ENCODE results near the gene MYOF.

- TF ChIP-seq, protein P1, sequence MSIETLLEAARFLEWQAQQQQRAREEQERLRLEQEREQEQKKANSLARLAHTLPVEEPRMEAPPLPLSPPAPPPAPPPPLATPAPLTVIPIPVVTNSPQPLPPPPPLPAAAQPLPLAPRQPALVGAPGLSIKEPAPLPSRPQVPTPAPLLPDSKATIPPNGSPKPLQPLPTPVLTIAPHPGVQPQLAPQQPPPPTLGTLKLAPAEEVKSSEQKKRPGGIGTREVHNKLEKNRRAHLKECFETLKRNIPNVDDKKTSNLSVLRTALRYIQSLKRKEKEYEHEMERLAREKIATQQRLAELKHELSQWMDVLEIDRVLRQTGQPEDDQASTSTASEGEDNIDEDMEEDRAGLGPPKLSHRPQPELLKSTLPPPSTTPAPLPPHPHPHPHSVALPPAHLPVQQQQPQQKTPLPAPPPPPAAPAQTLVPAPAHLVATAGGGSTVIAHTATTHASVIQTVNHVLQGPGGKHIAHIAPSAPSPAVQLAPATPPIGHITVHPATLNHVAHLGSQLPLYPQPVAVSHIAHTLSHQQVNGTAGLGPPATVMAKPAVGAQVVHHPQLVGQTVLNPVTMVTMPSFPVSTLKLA (conservative IDR thresholded peaks at IDR 0.05) = no peak
- TF ChIP-seq, protein P2, sequence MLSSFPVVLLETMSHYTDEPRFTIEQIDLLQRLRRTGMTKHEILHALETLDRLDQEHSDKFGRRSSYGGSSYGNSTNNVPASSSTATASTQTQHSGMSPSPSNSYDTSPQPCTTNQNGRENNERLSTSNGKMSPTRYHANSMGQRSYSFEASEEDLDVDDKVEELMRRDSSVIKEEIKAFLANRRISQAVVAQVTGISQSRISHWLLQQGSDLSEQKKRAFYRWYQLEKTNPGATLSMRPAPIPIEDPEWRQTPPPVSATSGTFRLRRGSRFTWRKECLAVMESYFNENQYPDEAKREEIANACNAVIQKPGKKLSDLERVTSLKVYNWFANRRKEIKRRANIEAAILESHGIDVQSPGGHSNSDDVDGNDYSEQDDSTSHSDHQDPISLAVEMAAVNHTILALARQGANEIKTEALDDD (IDR thresholded peaks at IDR 0.05) = no peak
- no peak for TF ChIP-seq BMI1 (IDR thresholded peaks at IDR 0.05; ENCODE audit: low read length)
- no peak for TF ChIP-seq GATA2 (CRISPR knock-in tag; IDR thresholded peaks at IDR 0.05)
- TF ChIP-seq PHB (CRISPR knock-in tag; IDR thresholded peaks at IDR 0.05) = no peak
- TF ChIP-seq, protein P3, sequence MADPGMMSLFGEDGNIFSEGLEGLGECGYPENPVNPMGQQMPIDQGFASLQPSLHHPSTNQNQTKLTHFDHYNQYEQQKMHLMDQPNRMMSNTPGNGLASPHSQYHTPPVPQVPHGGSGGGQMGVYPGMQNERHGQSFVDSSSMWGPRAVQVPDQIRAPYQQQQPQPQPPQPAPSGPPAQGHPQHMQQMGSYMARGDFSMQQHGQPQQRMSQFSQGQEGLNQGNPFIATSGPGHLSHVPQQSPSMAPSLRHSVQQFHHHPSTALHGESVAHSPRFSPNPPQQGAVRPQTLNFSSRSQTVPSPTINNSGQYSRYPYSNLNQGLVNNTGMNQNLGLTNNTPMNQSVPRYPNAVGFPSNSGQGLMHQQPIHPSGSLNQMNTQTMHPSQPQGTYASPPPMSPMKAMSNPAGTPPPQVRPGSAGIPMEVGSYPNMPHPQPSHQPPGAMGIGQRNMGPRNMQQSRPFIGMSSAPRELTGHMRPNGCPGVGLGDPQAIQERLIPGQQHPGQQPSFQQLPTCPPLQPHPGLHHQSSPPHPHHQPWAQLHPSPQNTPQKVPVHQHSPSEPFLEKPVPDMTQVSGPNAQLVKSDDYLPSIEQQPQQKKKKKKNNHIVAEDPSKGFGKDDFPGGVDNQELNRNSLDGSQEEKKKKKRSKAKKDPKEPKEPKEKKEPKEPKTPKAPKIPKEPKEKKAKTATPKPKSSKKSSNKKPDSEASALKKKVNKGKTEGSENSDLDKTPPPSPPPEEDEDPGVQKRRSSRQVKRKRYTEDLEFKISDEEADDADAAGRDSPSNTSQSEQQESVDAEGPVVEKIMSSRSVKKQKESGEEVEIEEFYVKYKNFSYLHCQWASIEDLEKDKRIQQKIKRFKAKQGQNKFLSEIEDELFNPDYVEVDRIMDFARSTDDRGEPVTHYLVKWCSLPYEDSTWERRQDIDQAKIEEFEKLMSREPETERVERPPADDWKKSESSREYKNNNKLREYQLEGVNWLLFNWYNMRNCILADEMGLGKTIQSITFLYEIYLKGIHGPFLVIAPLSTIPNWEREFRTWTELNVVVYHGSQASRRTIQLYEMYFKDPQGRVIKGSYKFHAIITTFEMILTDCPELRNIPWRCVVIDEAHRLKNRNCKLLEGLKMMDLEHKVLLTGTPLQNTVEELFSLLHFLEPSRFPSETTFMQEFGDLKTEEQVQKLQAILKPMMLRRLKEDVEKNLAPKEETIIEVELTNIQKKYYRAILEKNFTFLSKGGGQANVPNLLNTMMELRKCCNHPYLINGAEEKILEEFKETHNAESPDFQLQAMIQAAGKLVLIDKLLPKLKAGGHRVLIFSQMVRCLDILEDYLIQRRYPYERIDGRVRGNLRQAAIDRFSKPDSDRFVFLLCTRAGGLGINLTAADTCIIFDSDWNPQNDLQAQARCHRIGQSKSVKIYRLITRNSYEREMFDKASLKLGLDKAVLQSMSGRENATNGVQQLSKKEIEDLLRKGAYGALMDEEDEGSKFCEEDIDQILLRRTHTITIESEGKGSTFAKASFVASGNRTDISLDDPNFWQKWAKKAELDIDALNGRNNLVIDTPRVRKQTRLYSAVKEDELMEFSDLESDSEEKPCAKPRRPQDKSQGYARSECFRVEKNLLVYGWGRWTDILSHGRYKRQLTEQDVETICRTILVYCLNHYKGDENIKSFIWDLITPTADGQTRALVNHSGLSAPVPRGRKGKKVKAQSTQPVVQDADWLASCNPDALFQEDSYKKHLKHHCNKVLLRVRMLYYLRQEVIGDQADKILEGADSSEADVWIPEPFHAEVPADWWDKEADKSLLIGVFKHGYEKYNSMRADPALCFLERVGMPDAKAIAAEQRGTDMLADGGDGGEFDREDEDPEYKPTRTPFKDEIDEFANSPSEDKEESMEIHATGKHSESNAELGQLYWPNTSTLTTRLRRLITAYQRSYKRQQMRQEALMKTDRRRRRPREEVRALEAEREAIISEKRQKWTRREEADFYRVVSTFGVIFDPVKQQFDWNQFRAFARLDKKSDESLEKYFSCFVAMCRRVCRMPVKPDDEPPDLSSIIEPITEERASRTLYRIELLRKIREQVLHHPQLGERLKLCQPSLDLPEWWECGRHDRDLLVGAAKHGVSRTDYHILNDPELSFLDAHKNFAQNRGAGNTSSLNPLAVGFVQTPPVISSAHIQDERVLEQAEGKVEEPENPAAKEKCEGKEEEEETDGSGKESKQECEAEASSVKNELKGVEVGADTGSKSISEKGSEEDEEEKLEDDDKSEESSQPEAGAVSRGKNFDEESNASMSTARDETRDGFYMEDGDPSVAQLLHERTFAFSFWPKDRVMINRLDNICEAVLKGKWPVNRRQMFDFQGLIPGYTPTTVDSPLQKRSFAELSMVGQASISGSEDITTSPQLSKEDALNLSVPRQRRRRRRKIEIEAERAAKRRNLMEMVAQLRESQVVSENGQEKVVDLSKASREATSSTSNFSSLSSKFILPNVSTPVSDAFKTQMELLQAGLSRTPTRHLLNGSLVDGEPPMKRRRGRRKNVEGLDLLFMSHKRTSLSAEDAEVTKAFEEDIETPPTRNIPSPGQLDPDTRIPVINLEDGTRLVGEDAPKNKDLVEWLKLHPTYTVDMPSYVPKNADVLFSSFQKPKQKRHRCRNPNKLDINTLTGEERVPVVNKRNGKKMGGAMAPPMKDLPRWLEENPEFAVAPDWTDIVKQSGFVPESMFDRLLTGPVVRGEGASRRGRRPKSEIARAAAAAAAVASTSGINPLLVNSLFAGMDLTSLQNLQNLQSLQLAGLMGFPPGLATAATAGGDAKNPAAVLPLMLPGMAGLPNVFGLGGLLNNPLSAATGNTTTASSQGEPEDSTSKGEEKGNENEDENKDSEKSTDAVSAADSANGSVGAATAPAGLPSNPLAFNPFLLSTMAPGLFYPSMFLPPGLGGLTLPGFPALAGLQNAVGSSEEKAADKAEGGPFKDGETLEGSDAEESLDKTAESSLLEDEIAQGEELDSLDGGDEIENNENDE (IDR thresholded peaks at IDR 0.05; ENCODE audit: low read depth, low read length) = no peak
- TF ChIP-seq RNF2 (IDR thresholded peaks at IDR 0.05) = no peak
- TF ChIP-seq MYC (IDR thresholded peaks at IDR 0.05; ENCODE audit: low read depth, low read length) = no peak
- TF ChIP-seq MYC (CRISPR knock-in tag; IDR thresholded peaks at IDR 0.05; ENCODE audit: borderline replicate concordance, low read depth) = no peak
- TF ChIP-seq, protein P4, sequence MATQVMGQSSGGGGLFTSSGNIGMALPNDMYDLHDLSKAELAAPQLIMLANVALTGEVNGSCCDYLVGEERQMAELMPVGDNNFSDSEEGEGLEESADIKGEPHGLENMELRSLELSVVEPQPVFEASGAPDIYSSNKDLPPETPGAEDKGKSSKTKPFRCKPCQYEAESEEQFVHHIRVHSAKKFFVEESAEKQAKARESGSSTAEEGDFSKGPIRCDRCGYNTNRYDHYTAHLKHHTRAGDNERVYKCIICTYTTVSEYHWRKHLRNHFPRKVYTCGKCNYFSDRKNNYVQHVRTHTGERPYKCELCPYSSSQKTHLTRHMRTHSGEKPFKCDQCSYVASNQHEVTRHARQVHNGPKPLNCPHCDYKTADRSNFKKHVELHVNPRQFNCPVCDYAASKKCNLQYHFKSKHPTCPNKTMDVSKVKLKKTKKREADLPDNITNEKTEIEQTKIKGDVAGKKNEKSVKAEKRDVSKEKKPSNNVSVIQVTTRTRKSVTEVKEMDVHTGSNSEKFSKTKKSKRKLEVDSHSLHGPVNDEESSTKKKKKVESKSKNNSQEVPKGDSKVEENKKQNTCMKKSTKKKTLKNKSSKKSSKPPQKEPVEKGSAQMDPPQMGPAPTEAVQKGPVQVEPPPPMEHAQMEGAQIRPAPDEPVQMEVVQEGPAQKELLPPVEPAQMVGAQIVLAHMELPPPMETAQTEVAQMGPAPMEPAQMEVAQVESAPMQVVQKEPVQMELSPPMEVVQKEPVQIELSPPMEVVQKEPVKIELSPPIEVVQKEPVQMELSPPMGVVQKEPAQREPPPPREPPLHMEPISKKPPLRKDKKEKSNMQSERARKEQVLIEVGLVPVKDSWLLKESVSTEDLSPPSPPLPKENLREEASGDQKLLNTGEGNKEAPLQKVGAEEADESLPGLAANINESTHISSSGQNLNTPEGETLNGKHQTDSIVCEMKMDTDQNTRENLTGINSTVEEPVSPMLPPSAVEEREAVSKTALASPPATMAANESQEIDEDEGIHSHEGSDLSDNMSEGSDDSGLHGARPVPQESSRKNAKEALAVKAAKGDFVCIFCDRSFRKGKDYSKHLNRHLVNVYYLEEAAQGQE (IDR thresholded peaks at IDR 0.05; ENCODE audit: borderline replicate concordance) = no peak
- TF ChIP-seq, protein P4 (CRISPR knock-in tag; IDR thresholded peaks at IDR 0.05; ENCODE audit: low read depth) = no peak
- TF ChIP-seq NRF1 (conservative IDR thresholded peaks at IDR 0.05 in 1 of 2, IDR thresholded peaks at IDR 0.05 in 1 of 2) = no peak
- TF ChIP-seq MEF2A (IDR thresholded peaks at IDR 0.05; ENCODE audit: control insufficient read depth, low read depth, low read length) = no peak
- TF ChIP-seq RAD21 (CRISPR knock-in tag; conservative IDR thresholded peaks at IDR 0.05 in 1 of 2, IDR thresholded peaks at IDR 0.05 in 1 of 2) = no peak
- no peak for TF ChIP-seq MAFF (IDR thresholded peaks at IDR 0.05; ENCODE audit: low read length)
These were observed 12.7 kb downstream of the MYOF start for GRCh38 chr10:93469454-93469853.

Measured in K562 (cell line).